ENCODE results near the gene FNIP1.
"Not testable (repeated sequence)": the region's sequence is repeated elsewhere in the genome, so short reads cannot be mapped to it uniquely, and the experiment has no call there.

- TF ChIP-seq CTCF (conservative IDR thresholded peaks at IDR 0.05; ENCODE audit: low read depth in 2 of 2); EZH2 (IDR thresholded peaks at IDR 0.05; ENCODE audit: low read depth, unreplicated experiment); EZH2phosphoT487 (IDR thresholded peaks at IDR 0.05; ENCODE audit: unreplicated experiment); ZNF331 (CRISPR knock-in tag; IDR thresholded peaks at IDR 0.05; ENCODE audit: low read depth); POLR2AphosphoS5 (IDR thresholded peaks at IDR 0.05; ENCODE audit: low read depth); ZNF114 (CRISPR knock-in tag; IDR thresholded peaks at IDR 0.05); CREB1 (CRISPR knock-in tag; IDR thresholded peaks at IDR 0.05; ENCODE audit: low read depth); JUNB (IDR thresholded peaks at IDR 0.05; ENCODE audit: unreplicated experiment); REST (IDR thresholded peaks at IDR 0.05; ENCODE audit: unreplicated experiment); NANOG (IDR thresholded peaks at IDR 0.05; ENCODE audit: borderline replicate concordance); STAT1 (IDR thresholded peaks at IDR 0.05; ENCODE audit: unreplicated experiment): not testable (repeated sequence)
These were observed 175.7 kb downstream of the FNIP1 start for GRCh38 chr5:131621164-131621563.

Data from GM23338 (cell line).